ENCODE results near the gene ERCC6L2.

Gene ERCC6L2

GRCh38 chr9:95985440-95986055 lies 110.1 kb downstream of the ERCC6L2 start:
- DNase-seq, result no peak

GRCh38 chr9:95989297-95989696 lies 113.8 kb downstream of the ERCC6L2 start:
- DNase-seq, result no peak

GRCh38 chr9:95991326-95991725 lies 115.8 kb downstream of the ERCC6L2 start:
- DNase-seq, result no peak

GRCh38 chr9:95992536-95992935 lies 117.0 kb downstream of the ERCC6L2 start:
- no peak for DNase-seq

GRCh38 chr9:95993337-95993736 lies 117.8 kb downstream of the ERCC6L2 start:
- DNase-seq, result peak; percentile 25

- DNase-seq, result no peak
Measured at GRCh38 chr9:95999390-95999789, 123.9 kb downstream of the ERCC6L2 start.

GRCh38 chr9:96004379-96004778 lies 128.9 kb downstream of the ERCC6L2 start:
- no peak for DNase-seq

GRCh38 chr9:96006296-96006879 lies 130.9 kb downstream of the ERCC6L2 start:
- no peak for DNase-seq

- no peak for DNase-seq
Measured at GRCh38 chr9:96006961-96007360, 131.5 kb downstream of the ERCC6L2 start.

GRCh38 chr9:96008502-96009222 lies 133.2 kb downstream of the ERCC6L2 start:
- DNase-seq, result peak; percentile 52

- DNase-seq, result no peak
Measured at GRCh38 chr9:96009223-96009602, 133.7 kb downstream of the ERCC6L2 start.

GRCh38 chr9:96009690-96010472 lies 134.4 kb downstream of the ERCC6L2 start:
- DNase-seq, result peak; percentile 70

- peak; percentile 59 for DNase-seq
Measured at GRCh38 chr9:96014078-96014477, 138.6 kb downstream of the ERCC6L2 start.

GRCh38 chr9:96015876-96016686 lies 140.6 kb downstream of the ERCC6L2 start:
- DNase-seq, result peak; percentile 59
